ENCODE data around the gene CCNL2. TPM values are rescaled to one million over a fixed set of nuclear protein-coding genes. Genes with fewer than 3 reads are reported as not detected.

The CCNL2 gene
- total and polyA plus RNA-seq, 3 experiments from 2014 or later, result 29.0 to 124 (median 119) TPM

GRCh38 chr1:1434131-1434823 lies 35.1 kb upstream of the CCNL2 start:
- Mint-ChIP-seq H3K4me1 (peaks cover 0 to 8% (median 0%) of the 10 kb centered on the region in 3 donors), H3K4me3 (no peak overlapping the region), H3K9me3 (no peaks in the 10 kb centered on the region), H3K36me3 (no peaks in the 10 kb centered on the region), H3K27ac (no peak overlapping the region), H3K27me3 (peaks cover 10 to 27% of the 10 kb centered on the region in 2 donors)
- Histone ChIP-seq H3K9me3 (ENCODE audit: low read length) (no peaks in the 10 kb centered on the region), H3K4me1 (ENCODE audit: insufficient read depth, low read length) (peaks cover 8% of the 10 kb centered on the region), H3K27ac (ENCODE audit: low read depth, low read length) (peak overlapping the region; percentile 59), H3K4me3 (ENCODE audit: low read length) (no peak overlapping the region), H3K27me3 (ENCODE audit: insufficient read depth, low read length, poor library complexity, severe bottlenecking) (peaks cover 33% of the 10 kb centered on the region), H3K36me3 (ENCODE audit: insufficient read depth, low read length) (no peaks in the 10 kb centered on the region)
- ChIA-PET POLR2A (no interaction called here), CTCF (no interaction called here)
- no peak for DNase-seq

- Histone ChIP-seq H3K9me3 (ENCODE audit: low read length) (no peaks in the 10 kb centered on the region), H3K4me1 (ENCODE audit: insufficient read depth, low read length) (peaks cover 8% of the 10 kb centered on the region), H3K27ac (ENCODE audit: low read depth, low read length) (peak overlapping the region; percentile 59), H3K4me3 (ENCODE audit: low read length) (no peak overlapping the region), H3K27me3 (ENCODE audit: insufficient read depth, low read length, poor library complexity, severe bottlenecking) (peaks cover 33% of the 10 kb centered on the region), H3K36me3 (ENCODE audit: insufficient read depth, low read length) (no peaks in the 10 kb centered on the region)
- POLR2A ChIA-PET, result no interaction called here
- Mint-ChIP-seq H3K36me3 (no peaks in the 10 kb centered on the region), H3K9me3 (no peaks in the 10 kb centered on the region), H3K4me1 (peaks cover 0 to 8% (median 0%) of the 10 kb centered on the region in 3 donors), H3K27me3 (peaks cover 14 to 27% of the 10 kb centered on the region in 2 donors), H3K4me3 (no peak overlapping the region), H3K27ac (no peak overlapping the region)
- CTCF ChIA-PET, result interaction anchor here (0.7 kb wide), 1 partner anchor 32 kb away, joined by 3 read pairs; no protein-coding TSS in a partner anchor
- no peak for DNase-seq
Observed at GRCh38 chr1:1433804-1434130, 34.6 kb upstream of the CCNL2 start.

GRCh38 chr1:1432951-1433803 lies 34.0 kb upstream of the CCNL2 start:
- peaks cover 30% of the 10 kb centered on the region for H3K27me3 ChIP-seq (ENCODE audit: insufficient read depth, low read length, poor library complexity, severe bottlenecking)
- H3K27ac ChIP-seq (ENCODE audit: low read depth, low read length), result peak overlapping the region; percentile 59
- Mint-ChIP-seq H3K36me3 (no peaks in the 10 kb centered on the region), H3K27me3 (peaks cover 15 to 27% of the 10 kb centered on the region in 2 donors), H3K9me3 (no peaks in the 10 kb centered on the region), H3K27ac (no peak overlapping the region), H3K4me1 (peaks cover 3 to 11% (median 5%) of the 10 kb centered on the region in 3 donors), H3K4me3 (no peak overlapping the region)
- H3K9me3 ChIP-seq (ENCODE audit: low read length), result no peaks in the 10 kb centered on the region
- H3K4me1 ChIP-seq (ENCODE audit: insufficient read depth, low read length), result peaks cover 8% of the 10 kb centered on the region
- ChIA-PET CTCF (interaction anchor here (0.7 kb wide), 1 partner anchor 32 kb away, joined by 3 read pairs; no protein-coding TSS in a partner anchor), POLR2A (no interaction called here)
- no peaks in the 10 kb centered on the region for H3K36me3 ChIP-seq (ENCODE audit: insufficient read depth, low read length)
- DNase-seq, result no peak
- H3K4me3 ChIP-seq (ENCODE audit: low read length), result no peak overlapping the region

GRCh38 chr1:1432274-1432950 lies 33.3 kb upstream of the CCNL2 start:
- POLR2A ChIA-PET, result no interaction called here
- CTCF ChIA-PET, result no interaction called here

GRCh38 chr1:1431845-1432273 lies 32.7 kb upstream of the CCNL2 start:
- ChIA-PET CTCF (no interaction called here), POLR2A (no interaction called here)
- H3K36me3 Mint-ChIP-seq, result no peaks in the 10 kb centered on the region
- Histone ChIP-seq H3K4me3 (ENCODE audit: low read length) (no peak overlapping the region), H3K27me3 (ENCODE audit: insufficient read depth, low read length, poor library complexity, severe bottlenecking) (peaks cover 17% of the 10 kb centered on the region), H3K4me1 (ENCODE audit: insufficient read depth, low read length) (peaks cover 8% of the 10 kb centered on the region), H3K36me3 (ENCODE audit: insufficient read depth, low read length) (no peaks in the 10 kb centered on the region), H3K9me3 (ENCODE audit: low read length) (no peaks in the 10 kb centered on the region), H3K27ac (ENCODE audit: low read depth, low read length) (no peak overlapping the region)
- no peak overlapping the region for H3K4me3 Mint-ChIP-seq
- peaks cover 15 to 27% of the 10 kb centered on the region in 2 donors for H3K27me3 Mint-ChIP-seq
- no peak for DNase-seq
- H3K27ac Mint-ChIP-seq, result no peak overlapping the region
- H3K4me1 Mint-ChIP-seq, result peaks cover 3 to 11% (median 5%) of the 10 kb centered on the region in 3 donors
- no peaks in the 10 kb centered on the region for H3K9me3 Mint-ChIP-seq

More at GRCh38 chr1:1432274-1432950, 33.3 kb upstream of the CCNL2 start:
- no peak for DNase-seq
- no peak overlapping the region for H3K4me3 ChIP-seq (ENCODE audit: low read length)
- no peaks in the 10 kb centered on the region for H3K36me3 ChIP-seq (ENCODE audit: insufficient read depth, low read length)
- no peak overlapping the region for H3K27ac Mint-ChIP-seq
- H3K9me3 Mint-ChIP-seq, result no peaks in the 10 kb centered on the region
- H3K36me3 Mint-ChIP-seq, result no peaks in the 10 kb centered on the region
- no peaks in the 10 kb centered on the region for H3K9me3 ChIP-seq (ENCODE audit: low read length)
- H3K4me1 ChIP-seq (ENCODE audit: insufficient read depth, low read length), result peaks cover 8% of the 10 kb centered on the region
- no peak overlapping the region for H3K4me3 Mint-ChIP-seq
- H3K27ac ChIP-seq (ENCODE audit: low read depth, low read length), result no peak overlapping the region
- H3K27me3 ChIP-seq (ENCODE audit: insufficient read depth, low read length, poor library complexity, severe bottlenecking), result peaks cover 23% of the 10 kb centered on the region
- H3K27me3 Mint-ChIP-seq, result peaks cover 15 to 27% of the 10 kb centered on the region in 2 donors
- peaks cover 3 to 11% (median 5%) of the 10 kb centered on the region in 3 donors for H3K4me1 Mint-ChIP-seq

GRCh38 chr1:1430992-1431844 lies 32.1 kb upstream of the CCNL2 start:
- H3K27me3 ChIP-seq (ENCODE audit: insufficient read depth, low read length, poor library complexity, severe bottlenecking), result peaks cover 12% of the 10 kb centered on the region

GRCh38 chr1:1430114-1430982 lies 31.2 kb upstream of the CCNL2 start:
- DNase-seq, result no peak
- peaks cover 8% of the 10 kb centered on the region for H3K27me3 ChIP-seq (ENCODE audit: insufficient read depth, low read length, poor library complexity, severe bottlenecking)
- H3K9me3 ChIP-seq (ENCODE audit: low read length), result no peaks in the 10 kb centered on the region
- ChIA-PET POLR2A (no interaction called here), CTCF (interaction anchor here (0.6 to 2.1 kb wide), 2 partner anchors 10 kb away, joined by 3 to 5 read pairs; no protein-coding TSS in a partner anchor)
- Mint-ChIP-seq H3K27ac (no peak overlapping the region), H3K27me3 (peaks cover 15 to 28% of the 10 kb centered on the region in 2 donors), H3K4me1 (peaks cover 3 to 11% (median 5%) of the 10 kb centered on the region in 3 donors), H3K4me3 (no peak overlapping the region), H3K9me3 (no peaks in the 10 kb centered on the region), H3K36me3 (no peaks in the 10 kb centered on the region)
- no peak overlapping the region for H3K27ac ChIP-seq (ENCODE audit: low read depth, low read length)
- H3K4me3 ChIP-seq (ENCODE audit: low read length), result no peak overlapping the region
- H3K36me3 ChIP-seq (ENCODE audit: insufficient read depth, low read length), result no peaks in the 10 kb centered on the region
- H3K4me1 ChIP-seq (ENCODE audit: insufficient read depth, low read length), result no peaks in the 10 kb centered on the region

More at GRCh38 chr1:1430992-1431844, 32.1 kb upstream of the CCNL2 start:
- ChIA-PET CTCF (interaction anchor here (0.6 kb wide), 1 partner anchor 9 kb away, joined by 3 read pairs; no protein-coding TSS in a partner anchor), POLR2A (no interaction called here)
- no peaks in the 10 kb centered on the region for H3K36me3 Mint-ChIP-seq
- H3K4me1 Mint-ChIP-seq, result peaks cover 3 to 11% (median 5%) of the 10 kb centered on the region in 3 donors
- Histone ChIP-seq H3K9me3 (ENCODE audit: low read length) (no peaks in the 10 kb centered on the region), H3K36me3 (ENCODE audit: insufficient read depth, low read length) (no peaks in the 10 kb centered on the region), H3K4me3 (ENCODE audit: low read length) (no peak overlapping the region), H3K4me1 (ENCODE audit: insufficient read depth, low read length) (peaks cover 4% of the 10 kb centered on the region), H3K27ac (ENCODE audit: low read depth, low read length) (no peak overlapping the region)
- no peaks in the 10 kb centered on the region for H3K9me3 Mint-ChIP-seq
- H3K27me3 Mint-ChIP-seq, result peaks cover 15 to 26% of the 10 kb centered on the region in 2 donors
- H3K27ac Mint-ChIP-seq, result no peak overlapping the region
- no peak overlapping the region for H3K4me3 Mint-ChIP-seq
- no peak for DNase-seq
